Tibial artery (tissue), 4 donors: ENCODE results near the gene DBH.

Experiments used
- DNase-seq, 2 donors: peaks; one replicate each; pipeline ENCODE4 v3.0.0-alpha.2; 2019
- H3K27ac ChIP-seq, 2 donors: fragments of 200-600 bp; sonication (generic) in 1 of 2; 1 replicate in 1 of 2; 2 replicates in 1 of 2; pipeline ENCODE4 v1.5.1; 2018 to 2019; ENCODE audit warnings: mild to moderate bottlenecking in 1 of 2
- H3K27me3 ChIP-seq, 2 donors: fragments of 200-600 bp; sonication (generic) in 1 of 2; one replicate each; pipeline versions ENCODE4 v1.5.1 to v1.6.0; 2016 to 2019
- H3K36me3 ChIP-seq, 3 donors: fragments of 200-600 bp; sonication (generic) in 2 of 3; one replicate each; pipeline ENCODE4 v1.5.1; 2016 to 2019; ENCODE audit warnings: mild to moderate bottlenecking in 2 of 3
- H3K4me1 ChIP-seq, 4 donors: fragments of 200-600 bp; sonication (generic) in 2 of 4; 1 replicate in 3 of 4; 2 replicates in 1 of 4; pipeline ENCODE4 v1.5.1; 2016 to 2019
- H3K4me3 ChIP-seq, 2 donors: fragments of 200-600 bp; sonication (generic) in 1 of 2; 1 replicate in 1 of 2; 2 replicates in 1 of 2; pipeline ENCODE4 v1.5.1; 2018 to 2019; ENCODE audit warnings: mild to moderate bottlenecking in 2 of 2
- H3K9me3 ChIP-seq, 3 donors: fragments of 200-600 bp; sonication (generic) in 1 of 3; one replicate each; pipeline ENCODE4 v1.5.1; 2016 to 2019
- CTCF ChIP-seq, 2 experiments: fragments of 200-600 bp in 1 of 2; fragments of 450-650 bp in 1 of 2; IDR thresholded peaks; one replicate each; pipeline ENCODE4 v1.5.1; 2017 to 2019; ENCODE audit warnings: antibody characterized with exemption in 2 of 2, mild to moderate bottlenecking in 1 of 2, moderate library complexity in 1 of 2
- intact Hi-C: fragments of 100-400 bp; cut with DNase I; formaldehyde crosslinking; loops from one replicate; pipeline ENCODE4 v1.15.0; 2023; ENCODE audit warnings: low total_unique reads

Gene DBH

GRCh38 chr9:133684936-133685361 lies 48.8 kb downstream of the DBH start:
- H3K9me3 ChIP-seq: no peaks in the 10 kb centered on the region
- DNase-seq: no peak
- no peak overlapping the region for H3K27ac ChIP-seq
- no peak overlapping the region for H3K4me3 ChIP-seq
- no peak for TF ChIP-seq CTCF (IDR thresholded peaks at IDR 0.05)
- intact Hi-C loops: no loop called here
- H3K4me1 ChIP-seq: no peaks in the 10 kb centered on the region
- no peaks in the 10 kb centered on the region for H3K36me3 ChIP-seq
- peaks cover 0 to 22% of the 10 kb centered on the region in 2 donors for H3K27me3 ChIP-seq

DNA sequence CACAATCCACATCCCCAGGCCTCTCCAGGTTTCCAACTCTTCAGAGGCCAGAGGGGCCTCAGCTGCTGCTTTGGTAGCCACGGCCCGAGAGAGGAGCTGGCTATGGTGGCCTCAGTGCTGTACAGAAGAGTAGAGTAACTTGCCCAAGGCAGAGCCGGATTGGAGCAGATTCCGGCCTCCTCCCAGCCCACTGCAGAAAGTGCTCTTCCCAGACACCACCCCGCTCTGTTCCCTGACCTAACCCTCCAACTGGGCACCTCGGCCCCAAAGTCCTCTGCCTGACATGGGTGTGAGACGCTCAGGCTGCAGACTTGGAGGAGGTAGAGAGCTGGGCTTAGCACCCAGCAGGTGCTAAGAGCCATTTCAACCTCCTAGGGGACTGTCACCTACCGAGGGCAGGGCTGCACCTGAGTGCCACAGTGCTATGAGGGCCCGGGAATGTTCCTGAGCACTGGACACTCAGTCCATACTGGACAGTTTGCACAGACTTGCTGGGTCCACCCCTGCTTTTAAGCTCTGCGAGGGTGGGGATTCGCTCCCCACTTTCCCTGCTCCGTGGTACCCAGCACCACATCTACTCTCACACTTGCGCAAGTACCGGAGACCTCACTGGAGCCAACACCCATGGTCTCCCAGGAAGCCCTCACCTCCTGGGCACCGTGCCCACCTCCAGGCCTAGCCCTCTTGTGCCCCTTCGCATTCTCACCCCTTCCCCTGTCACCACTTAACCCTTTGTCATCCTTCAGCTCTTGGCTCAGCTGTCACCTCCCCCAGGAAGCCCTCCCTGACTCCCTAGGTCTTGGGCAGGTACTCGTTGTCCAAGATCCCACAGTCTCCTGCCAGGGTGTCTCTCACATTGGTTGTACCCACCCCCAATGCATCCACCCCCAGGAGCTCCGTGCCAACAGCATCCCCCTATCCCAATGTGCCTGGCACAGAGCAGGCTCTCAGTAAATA lies 49.8 kb downstream of the DBH start:
- Histone ChIP-seq H3K27ac (no peak overlapping the region), H3K9me3 (no peaks in the 10 kb centered on the region), H3K4me1 (no peaks in the 10 kb centered on the region), H3K27me3 (peaks cover 0 to 28% of the 10 kb centered on the region in 2 donors), H3K4me3 (no peak overlapping the region), H3K36me3 (no peaks in the 10 kb centered on the region)
- intact Hi-C loops: no loop called here
- DNase-seq: no peak
- TF ChIP-seq CTCF (IDR thresholded peaks at IDR 0.05): no peak

DNA sequence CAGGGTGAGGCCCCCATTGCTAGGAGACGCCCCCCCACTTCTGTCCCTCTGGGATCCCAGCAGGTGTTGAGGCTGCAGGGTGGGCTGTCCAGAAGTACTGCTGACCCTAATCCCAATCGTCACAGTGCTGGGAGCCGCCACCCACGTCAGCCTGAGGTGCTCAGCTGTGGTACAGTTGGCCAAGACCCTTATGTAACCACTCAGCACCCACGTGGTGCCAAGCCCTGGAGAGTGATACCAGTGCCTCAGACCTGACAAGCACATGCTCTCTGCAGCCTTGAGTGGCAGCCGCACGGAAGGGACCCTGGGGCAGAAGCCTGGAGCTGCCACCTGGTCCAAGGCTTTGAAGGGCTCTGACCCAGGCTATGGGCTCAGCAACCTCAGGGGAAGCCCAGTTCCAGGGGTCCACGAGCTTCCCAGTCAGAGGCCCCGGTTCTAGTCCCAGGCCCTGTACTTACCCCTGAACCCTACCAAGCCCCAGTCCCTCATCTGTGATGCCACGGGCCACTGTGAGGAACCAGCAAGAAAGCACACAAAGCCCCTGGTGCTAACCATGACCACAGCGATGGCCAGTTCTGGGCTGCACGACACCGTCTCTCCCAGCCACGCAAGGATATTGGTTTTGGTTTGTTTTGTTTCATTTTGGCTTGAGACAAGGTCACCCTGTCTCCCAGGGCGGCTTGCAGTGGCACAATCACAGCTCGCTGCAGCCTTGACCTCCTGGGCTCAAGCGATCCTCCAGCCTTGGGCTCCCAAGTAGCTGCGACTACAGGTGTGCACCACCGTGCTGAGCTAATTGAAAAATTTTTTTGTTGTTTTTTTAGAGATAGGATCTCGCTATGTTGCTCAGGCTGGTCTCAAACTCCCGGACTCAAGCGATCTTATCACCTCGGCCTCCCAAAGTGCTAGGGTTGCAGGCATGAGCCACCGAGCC lies 50.7 kb downstream of the DBH start:
- DNase-seq: no peak
- Histone ChIP-seq H3K27ac (no peak overlapping the region), H3K4me1 (no peaks in the 10 kb centered on the region), H3K36me3 (no peaks in the 10 kb centered on the region), H3K9me3 (no peaks in the 10 kb centered on the region), H3K4me3 (no peak overlapping the region), H3K27me3 (peaks cover 0 to 28% of the 10 kb centered on the region in 2 donors)
- TF ChIP-seq CTCF (IDR thresholded peaks at IDR 0.05): no peak
- intact Hi-C loops: no loop called here

DNA sequence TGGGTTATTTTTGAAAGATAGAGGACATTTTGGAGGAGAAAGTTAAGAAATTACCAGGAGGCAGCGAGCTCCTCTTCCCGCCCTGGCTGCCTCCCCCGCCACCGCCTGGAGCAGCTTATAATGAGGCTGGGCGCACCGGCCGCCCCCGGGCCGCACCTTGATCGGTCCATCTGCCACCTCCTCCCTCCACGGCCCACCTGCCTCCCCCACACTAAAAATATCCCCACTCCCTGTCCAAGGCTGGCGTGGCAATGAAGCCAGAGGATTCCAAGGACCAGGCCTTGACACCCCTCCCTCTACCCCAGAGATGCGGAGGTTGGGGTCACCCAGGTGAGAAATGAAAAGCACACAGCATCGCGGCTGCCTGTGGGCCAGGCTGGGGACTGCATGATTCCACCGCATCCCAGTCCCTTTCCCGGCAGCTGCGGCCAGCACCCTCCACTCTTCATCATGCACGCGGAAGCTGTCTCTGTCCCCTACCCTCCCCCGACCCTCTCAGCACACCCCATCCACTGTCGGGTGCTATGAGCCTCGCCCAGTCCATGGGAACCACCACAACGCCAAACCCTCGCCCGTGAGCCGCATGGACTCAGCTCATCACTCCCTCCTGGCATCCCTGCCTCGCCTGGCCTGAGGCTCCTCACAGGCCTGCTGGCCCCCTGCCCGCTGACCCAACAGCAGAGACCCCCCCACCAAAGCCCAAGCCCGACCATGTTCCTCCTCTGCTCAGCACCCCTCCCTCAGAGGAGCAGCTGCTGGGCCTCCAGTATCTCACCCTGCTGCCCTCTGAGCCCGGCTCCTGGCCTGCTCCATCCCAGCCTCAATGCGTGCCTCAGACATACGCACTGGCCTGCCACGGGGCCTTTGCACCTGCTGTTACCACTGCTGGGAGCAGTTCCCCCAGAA lies 51.9 kb downstream of the DBH start:
- TF ChIP-seq CTCF (IDR thresholded peaks at IDR 0.05): no peak
- no peaks in the 10 kb centered on the region for H3K9me3 ChIP-seq
- intact Hi-C loops: no loop called here
- H3K4me3 ChIP-seq: no peak overlapping the region
- no peak for DNase-seq
- no peaks in the 10 kb centered on the region for H3K36me3 ChIP-seq
- no peak overlapping the region for H3K27ac ChIP-seq
- H3K4me1 ChIP-seq: no peaks in the 10 kb centered on the region
- H3K27me3 ChIP-seq: peaks cover 0 to 36% of the 10 kb centered on the region in 2 donors
